Stimulated activated CD8-positive, alpha-beta memory T cell treated with anti-CD3 and anti-CD28 coated beads, Interleukin-4, amount 100 ng/mL, for 24 hours (primary cell): ENCODE measurements around the gene ZBTB4.
"Not testable (repeated sequence)": the region's sequence is repeated elsewhere in the genome, so short reads cannot be mapped to it uniquely, and the experiment has no call there.

Source experiments
- DNase-seq: peaks from one replicate; pipeline ENCODE4 v3.0.0-alpha.2; 2020; ENCODE audit warnings: low read depth

The ZBTB4 gene

GRCh38 chr17:7470457-7470973 is 8.9 kb downstream of the ZBTB4 start:
- DNase-seq, result not testable (repeated sequence)

GRCh38 chr17:7469843-7470242 is 9.6 kb downstream of the ZBTB4 start:
- DNase-seq, result not testable (repeated sequence)

GRCh38 chr17:7468804-7469389 is 10.5 kb downstream of the ZBTB4 start:
- no peak for DNase-seq

- no peak for DNase-seq
Observed at GRCh38 chr17:7468290-7468689, 11.1 kb downstream of the ZBTB4 start.

- DNase-seq, result no peak
Observed at GRCh38 chr17:7467498-7467897, 11.9 kb downstream of the ZBTB4 start.

GRCh38 chr17:7466639-7467341 is 12.6 kb downstream of the ZBTB4 start:
- DNase-seq, result no peak

- DNase-seq, result no peak
Observed at GRCh38 chr17:7466318-7466638, 13.2 kb downstream of the ZBTB4 start.

- DNase-seq, result no peak
Observed at GRCh38 chr17:7465597-7466275, 13.7 kb downstream of the ZBTB4 start.

GRCh38 chr17:7464081-7464480 is 15.3 kb downstream of the ZBTB4 start:
- DNase-seq, result no peak

- DNase-seq, result no peak
Observed at GRCh38 chr17:7463372-7463846, 16.0 kb downstream of the ZBTB4 start.

GRCh38 chr17:7462474-7463371 is 16.7 kb downstream of the ZBTB4 start:
- DNase-seq, result no peak

- no peak for DNase-seq
Observed at GRCh38 chr17:7460850-7461660, 18.4 kb downstream of the ZBTB4 start.

- DNase-seq, result no peak
Observed at GRCh38 chr17:7459961-7460545, 19.4 kb downstream of the ZBTB4 start.

- DNase-seq, result no peak
Observed at GRCh38 chr17:7448461-7448860, 31.0 kb downstream of the ZBTB4 start.

GRCh38 chr17:7445619-7445968 is 33.8 kb downstream of the ZBTB4 start:
- DNase-seq, result no peak

- no peak for DNase-seq
Observed at GRCh38 chr17:7444682-7445618, 34.5 kb downstream of the ZBTB4 start, which contains the start of gene CHRNB1. Gene CHRNB1 (plus strand): TSS chr17:7445061. CDS start chr17:7445128, 67 bp downstream.

GRCh38 chr17:7443499-7444485 is 35.6 kb downstream of the ZBTB4 start:
- DNase-seq, result no peak

- no peak for DNase-seq
Observed at GRCh38 chr17:7442142-7442541, 37.3 kb downstream of the ZBTB4 start.
